Suprapubic skin (tissue), 4 donors: ENCODE results near the gene TTL.

Experiments
- POLR2A ChIP-seq, 2 donors: fragments of 450-650 bp; IDR thresholded peaks; one replicate each; pipeline ENCODE4 v1.6.1; 2017; ENCODE audit warnings: antibody characterized with exemption in 2 of 2, mild to moderate bottlenecking in 2 of 2, moderate library complexity in 2 of 2
- POLR2AphosphoS5 ChIP-seq, 3 donors: sonication (generic); formaldehyde crosslinking; IDR thresholded peaks; one replicate each; pipeline ENCODE4 v1.6.1; 2017; ENCODE audit warnings: antibody characterized with exemption in 3 of 3
- TF ChIP-seq, protein P1 (sequence below), 2 donors: fragments of 200-600 bp in 1 of 2; fragments of 450-650 bp in 1 of 2; sonication (generic) in 1 of 2; IDR thresholded peaks; one replicate each; pipeline ENCODE4 v1.5.1; 2016 to 2019; ENCODE audit warnings: antibody characterized with exemption in 2 of 2, mild to moderate bottlenecking in 1 of 2, moderate library complexity in 1 of 2

GRCh38 chr2:112472547-112473263 is 9.3 kb upstream of the TTL start:
- TF ChIP-seq, protein P1, sequence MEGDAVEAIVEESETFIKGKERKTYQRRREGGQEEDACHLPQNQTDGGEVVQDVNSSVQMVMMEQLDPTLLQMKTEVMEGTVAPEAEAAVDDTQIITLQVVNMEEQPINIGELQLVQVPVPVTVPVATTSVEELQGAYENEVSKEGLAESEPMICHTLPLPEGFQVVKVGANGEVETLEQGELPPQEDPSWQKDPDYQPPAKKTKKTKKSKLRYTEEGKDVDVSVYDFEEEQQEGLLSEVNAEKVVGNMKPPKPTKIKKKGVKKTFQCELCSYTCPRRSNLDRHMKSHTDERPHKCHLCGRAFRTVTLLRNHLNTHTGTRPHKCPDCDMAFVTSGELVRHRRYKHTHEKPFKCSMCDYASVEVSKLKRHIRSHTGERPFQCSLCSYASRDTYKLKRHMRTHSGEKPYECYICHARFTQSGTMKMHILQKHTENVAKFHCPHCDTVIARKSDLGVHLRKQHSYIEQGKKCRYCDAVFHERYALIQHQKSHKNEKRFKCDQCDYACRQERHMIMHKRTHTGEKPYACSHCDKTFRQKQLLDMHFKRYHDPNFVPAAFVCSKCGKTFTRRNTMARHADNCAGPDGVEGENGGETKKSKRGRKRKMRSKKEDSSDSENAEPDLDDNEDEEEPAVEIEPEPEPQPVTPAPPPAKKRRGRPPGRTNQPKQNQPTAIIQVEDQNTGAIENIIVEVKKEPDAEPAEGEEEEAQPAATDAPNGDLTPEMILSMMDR (IDR thresholded peaks at IDR 0.05), result no peak
- TF ChIP-seq POLR2AphosphoS5 (IDR thresholded peaks at IDR 0.05), result no peak
- TF ChIP-seq POLR2A (IDR thresholded peaks at IDR 0.05), result no peak
